Measurements from ENCODE around the gene CNNM1. TPM values are rescaled to one million over a fixed set of nuclear protein-coding genes. Genes with fewer than 3 reads are reported as not detected.

CNNM1 gene
- total RNA-seq, 1 donor from 2014 or later: 0.21 TPM

DNA sequence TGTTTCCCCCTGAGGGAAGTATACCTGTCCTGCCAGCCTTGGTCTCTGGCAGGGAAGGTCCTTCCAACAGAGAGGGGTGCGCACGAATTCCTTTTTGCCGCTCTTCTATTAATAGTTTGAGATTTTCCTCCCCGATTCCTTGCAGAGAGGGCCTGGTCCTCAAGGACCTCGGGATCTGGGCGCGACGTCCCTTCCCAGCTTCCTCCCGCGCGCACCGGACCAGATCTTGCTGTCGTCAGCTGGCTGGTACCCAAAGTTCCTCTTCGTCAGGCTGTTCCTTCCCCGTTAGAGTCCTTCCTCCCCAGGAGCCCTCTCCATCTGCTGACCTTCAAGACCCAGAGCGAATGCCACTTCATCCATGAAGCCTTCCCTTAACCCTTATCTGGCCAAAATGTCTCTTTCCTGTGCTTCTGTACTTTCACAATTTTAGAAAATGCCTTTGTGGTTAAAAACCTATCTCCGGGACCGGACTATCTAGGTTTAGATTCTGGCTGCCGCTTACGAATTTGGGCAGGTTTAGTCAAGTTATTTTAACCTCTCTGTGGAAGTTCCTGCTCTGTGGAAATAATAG lies 102.1 kb downstream of the CNNM1 start:
- DNase-seq (ENCODE audit: low spot score): peak; percentile 5
- intact Hi-C loops (cut with micrococcal nuclease): loop anchor here (5.0 to 10.0 kb wide), 2 partner anchors 984 to 1296 kb away; partner anchors contain the start of genes HPS1 and R3HCC1L
- no peaks in the 10 kb centered on the region for H3K9me3 Mint-ChIP-seq
- H3K27me3 Mint-ChIP-seq (ENCODE audit: insufficient read depth): peaks cover 3% of the 10 kb centered on the region
- H3K4me1 Mint-ChIP-seq (ENCODE audit: low read depth): peaks cover 26% of the 10 kb centered on the region
- H3K36me3 Mint-ChIP-seq (ENCODE audit: low read depth): no peaks in the 10 kb centered on the region
- peak overlapping the region; percentile 99 for H3K4me3 Mint-ChIP-seq
- peak overlapping the region; percentile 94 for H3K27ac Mint-ChIP-seq

DNA sequence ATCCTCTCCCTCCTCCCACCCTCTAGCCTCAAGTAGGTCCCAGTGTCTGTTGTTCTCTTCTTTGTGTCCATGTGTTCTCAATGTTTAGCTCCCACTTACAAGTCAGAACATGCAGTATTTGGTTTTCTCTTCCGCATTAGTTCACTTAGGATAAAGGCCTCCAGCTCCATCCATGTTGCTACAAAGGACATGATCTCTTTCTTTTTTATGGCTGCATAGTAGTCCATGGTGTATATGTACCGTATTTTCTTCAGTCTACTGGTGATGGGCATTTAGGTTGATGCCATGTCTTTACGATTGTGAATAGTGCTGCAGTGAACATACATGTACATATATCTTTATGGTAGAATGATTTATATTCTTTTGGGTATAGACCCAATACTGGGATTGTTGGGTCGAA lies 102.9 kb downstream of the CNNM1 start:
- Mint-ChIP-seq H3K27ac (no peak overlapping the region), H3K27me3 (ENCODE audit: insufficient read depth) (peaks cover 3% of the 10 kb centered on the region), H3K9me3 (no peaks in the 10 kb centered on the region), H3K4me1 (ENCODE audit: low read depth) (peaks cover 26% of the 10 kb centered on the region), H3K36me3 (ENCODE audit: low read depth) (no peaks in the 10 kb centered on the region), H3K4me3 (peak overlapping the region; percentile 99)
- DNase-seq (ENCODE audit: low spot score): no peak
- intact Hi-C loops (cut with micrococcal nuclease): loop anchor here (5.0 to 10.0 kb wide), 2 partner anchors 985 to 1297 kb away; partner anchors contain the start of genes HPS1 and R3HCC1L

DNA sequence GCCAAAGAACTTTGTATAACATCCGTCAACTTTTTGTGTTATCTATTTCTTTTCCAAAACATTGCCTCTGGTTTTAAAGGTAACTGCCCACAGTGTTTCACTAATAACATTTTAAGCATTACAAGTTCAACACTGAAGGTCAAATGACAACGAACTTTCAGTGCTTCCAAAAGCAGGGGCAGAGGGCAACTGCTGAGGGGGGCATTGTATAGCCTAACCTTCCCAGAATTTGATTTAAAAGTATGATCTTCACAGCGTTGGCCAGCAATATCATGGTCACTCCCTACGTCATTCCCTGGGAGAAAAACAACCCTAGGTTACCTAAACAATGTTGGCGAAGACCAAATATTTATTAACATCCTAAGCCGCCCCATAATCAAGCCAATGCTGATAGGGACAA lies 103.7 kb downstream of the CNNM1 start:
- intact Hi-C loops (cut with micrococcal nuclease): loop anchor here (5.0 to 10.0 kb wide), 2 partner anchors 986 to 1298 kb away; partner anchors contain the start of genes HPS1 and R3HCC1L
- Mint-ChIP-seq H3K9me3 (no peaks in the 10 kb centered on the region), H3K27ac (no peak overlapping the region), H3K36me3 (ENCODE audit: low read depth) (no peaks in the 10 kb centered on the region), H3K4me3 (no peak overlapping the region), H3K27me3 (ENCODE audit: insufficient read depth) (peaks cover 3% of the 10 kb centered on the region), H3K4me1 (ENCODE audit: low read depth) (peaks cover 26% of the 10 kb centered on the region)
- DNase-seq (ENCODE audit: low spot score): no peak

DNA sequence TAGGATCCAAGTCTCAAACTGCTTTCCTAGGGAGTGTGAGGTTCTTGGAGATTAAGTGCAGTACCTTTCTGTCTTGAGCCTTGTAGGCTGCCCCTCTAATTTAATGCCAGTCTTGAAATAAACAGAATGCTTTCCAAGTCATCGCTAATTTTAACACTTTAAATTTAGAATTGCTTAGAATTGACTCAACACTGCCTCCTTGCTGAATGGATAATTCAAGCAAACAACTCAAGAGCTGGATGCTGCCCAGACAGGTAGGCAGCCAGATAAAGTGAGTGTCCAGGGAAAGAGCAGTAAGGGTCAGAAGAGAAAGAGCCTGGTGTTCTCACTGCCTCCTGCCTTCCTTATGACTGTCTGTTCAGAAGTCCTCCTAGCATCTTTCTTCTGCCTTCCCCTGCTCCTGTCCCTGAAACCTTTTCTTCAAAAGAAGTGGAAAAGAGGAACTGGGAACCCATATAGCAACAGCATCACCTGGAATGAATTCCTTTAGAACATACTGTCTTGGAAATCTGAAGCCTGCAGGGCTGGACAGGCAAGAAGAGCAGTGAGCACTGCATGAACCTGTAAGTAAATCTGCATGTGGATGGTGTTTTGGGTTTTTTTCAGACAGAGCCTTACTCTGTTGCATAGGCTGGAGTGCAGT lies 104.3 kb downstream of the CNNM1 start:
- H3K9me3 Mint-ChIP-seq: no peaks in the 10 kb centered on the region
- no peaks in the 10 kb centered on the region for H3K36me3 Mint-ChIP-seq (ENCODE audit: low read depth)
- H3K4me3 Mint-ChIP-seq: no peak overlapping the region
- no peak for DNase-seq (ENCODE audit: low spot score)
- no peak overlapping the region for H3K27ac Mint-ChIP-seq
- peaks cover 26% of the 10 kb centered on the region for H3K4me1 Mint-ChIP-seq (ENCODE audit: low read depth)
- peaks cover 3% of the 10 kb centered on the region for H3K27me3 Mint-ChIP-seq (ENCODE audit: insufficient read depth)
- intact Hi-C loops (cut with micrococcal nuclease): loop anchor here (5.0 to 10.0 kb wide), 2 partner anchors 986 to 1299 kb away; partner anchors contain the start of genes HPS1 and R3HCC1L

DNA sequence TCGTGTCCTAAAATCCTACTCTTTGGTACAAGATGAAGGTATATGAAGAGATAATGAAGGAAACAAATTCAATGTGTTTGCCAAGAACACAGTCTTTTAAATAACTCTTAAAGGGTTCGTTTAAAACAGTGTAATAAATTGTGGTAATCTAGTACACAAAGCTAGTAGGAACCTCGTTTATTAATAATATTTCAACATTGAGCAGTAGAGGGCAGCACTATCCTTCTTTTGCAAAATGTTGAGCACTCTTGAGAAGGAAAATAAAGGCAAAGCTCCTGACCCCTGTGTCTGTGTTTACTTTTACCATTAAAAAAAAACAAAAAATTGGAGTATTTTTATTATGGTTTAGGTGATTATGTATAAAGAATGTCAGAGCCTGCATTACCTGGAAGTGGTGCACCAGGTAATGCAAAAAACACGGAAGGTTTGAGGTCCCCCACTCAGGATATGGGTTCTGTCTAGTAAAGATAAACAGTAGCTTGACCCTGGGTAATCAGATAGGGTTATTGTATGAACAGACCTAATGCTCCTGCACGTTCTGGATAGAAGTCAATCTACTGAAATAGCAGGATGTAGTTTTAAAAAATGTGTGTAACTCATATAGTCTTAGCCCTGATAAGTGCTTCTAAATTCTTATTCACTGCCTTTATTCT lies 107.0 kb downstream of the CNNM1 start:
- H3K4me1 Mint-ChIP-seq (ENCODE audit: low read depth): peaks cover 13% of the 10 kb centered on the region
- H3K36me3 Mint-ChIP-seq (ENCODE audit: low read depth): no peaks in the 10 kb centered on the region
- no peaks in the 10 kb centered on the region for H3K27me3 Mint-ChIP-seq (ENCODE audit: insufficient read depth)
- H3K27ac Mint-ChIP-seq: no peak overlapping the region
- H3K4me3 Mint-ChIP-seq: no peak overlapping the region
- no peaks in the 10 kb centered on the region for H3K9me3 Mint-ChIP-seq
- DNase-seq (ENCODE audit: low spot score): no peak
- intact Hi-C loops (cut with micrococcal nuclease): loop anchor here (1.0 to 10.0 kb wide), 4 partner anchors 112 to 1301 kb away; partner anchors contain the start of gene R3HCC1L

DNA sequence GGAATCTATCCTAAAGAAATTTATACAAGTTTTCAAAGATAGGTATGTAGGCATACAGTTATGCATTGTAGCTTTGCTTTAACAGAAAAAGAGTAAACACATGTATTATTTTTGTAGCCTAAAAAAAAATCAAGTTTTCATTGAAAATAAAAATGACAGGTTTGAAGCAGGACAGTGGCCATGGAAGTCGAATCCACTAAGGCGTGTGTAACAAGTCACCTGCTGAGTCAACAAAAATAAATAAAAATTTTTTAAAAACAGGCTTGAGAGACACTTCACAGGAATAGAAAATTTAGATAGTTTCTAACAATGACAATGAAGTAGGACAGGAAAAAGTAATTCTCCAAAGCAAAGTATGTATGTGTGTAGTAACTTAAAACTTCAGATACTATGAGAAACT lies 109.7 kb downstream of the CNNM1 start:
- Mint-ChIP-seq H3K36me3 (ENCODE audit: low read depth) (no peaks in the 10 kb centered on the region), H3K27me3 (ENCODE audit: insufficient read depth) (no peaks in the 10 kb centered on the region), H3K4me1 (ENCODE audit: low read depth) (no peaks in the 10 kb centered on the region), H3K9me3 (no peaks in the 10 kb centered on the region), H3K4me3 (no peak overlapping the region), H3K27ac (no peak overlapping the region)
- DNase-seq (ENCODE audit: low spot score): no peak
- intact Hi-C loops (cut with micrococcal nuclease): loop anchor here (10.0 kb wide), 1 partner anchor 1304 kb away; the partner anchor contains the start of gene R3HCC1L

DNA sequence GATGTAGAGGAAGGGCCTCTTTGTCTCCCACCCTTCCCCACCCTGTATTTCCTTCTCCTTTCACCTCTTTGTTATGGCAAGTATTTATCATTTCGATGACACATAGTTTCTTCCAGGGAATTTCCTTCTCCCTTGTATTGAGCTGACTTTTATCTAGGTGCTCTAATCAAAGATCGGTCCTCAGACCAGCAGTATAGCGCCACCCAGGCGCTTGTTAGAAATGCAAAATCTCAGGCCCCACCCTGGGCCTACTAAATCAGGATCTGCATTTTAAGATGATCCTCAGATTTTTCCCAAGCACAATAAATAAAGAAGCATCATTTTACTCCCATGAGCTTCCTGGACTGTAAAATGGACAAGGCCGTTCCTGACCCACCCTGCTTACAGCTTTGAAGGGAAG lies 113.2 kb downstream of the CNNM1 start:
- intact Hi-C loops (cut with micrococcal nuclease): no loop called here
- Mint-ChIP-seq H3K27me3 (ENCODE audit: insufficient read depth) (peaks cover 5% of the 10 kb centered on the region), H3K4me1 (ENCODE audit: low read depth) (no peaks in the 10 kb centered on the region), H3K36me3 (ENCODE audit: low read depth) (no peaks in the 10 kb centered on the region), H3K27ac (no peak overlapping the region), H3K9me3 (no peaks in the 10 kb centered on the region), H3K4me3 (no peak overlapping the region)
- no peak for DNase-seq (ENCODE audit: low spot score)

DNA sequence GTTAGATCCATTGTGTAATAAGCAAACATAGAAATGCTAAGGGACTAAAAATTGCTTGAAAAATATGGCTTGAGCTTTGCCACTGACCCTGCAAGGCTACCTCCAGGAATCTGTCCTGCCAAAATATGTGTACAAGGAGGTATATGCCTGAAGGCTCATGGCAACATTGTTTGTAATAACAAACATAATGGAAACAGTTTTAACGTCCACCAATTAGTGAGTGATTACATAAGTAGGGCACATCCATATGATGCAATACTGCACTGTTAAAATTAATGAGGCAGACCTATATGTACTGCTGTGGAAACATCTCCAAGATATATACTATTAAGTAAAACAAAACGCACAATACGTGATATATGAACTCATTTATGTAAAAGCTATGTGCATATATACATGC lies 114.3 kb downstream of the CNNM1 start:
- Mint-ChIP-seq H3K9me3 (no peaks in the 10 kb centered on the region), H3K27me3 (ENCODE audit: insufficient read depth) (peaks cover 9% of the 10 kb centered on the region), H3K4me1 (ENCODE audit: low read depth) (no peaks in the 10 kb centered on the region)

More for the DNA sequence above, 114.3 kb downstream of the CNNM1 start:
- intact Hi-C loops (cut with micrococcal nuclease): no loop called here
- Mint-ChIP-seq H3K4me3 (no peak overlapping the region), H3K36me3 (ENCODE audit: low read depth) (no peaks in the 10 kb centered on the region), H3K27ac (no peak overlapping the region)
- no peak for DNase-seq (ENCODE audit: low spot score)

Other genes with a start within 250 kb of the CNNM1 start
- not detected in 2 replicates for gene HPSE2, start 93.5 kb upstream of the CNNM1 start, total RNA-seq
- 35.9 and 36.1 TPM in 2 replicates for gene GOT1, start 101.3 kb downstream of the CNNM1 start, total RNA-seq
- gene NKX2-3, start 203.6 kb downstream of the CNNM1 start, total RNA-seq: not detected in 2 replicates